ENCODE measurements around the gene SLC16A4.

DNA sequence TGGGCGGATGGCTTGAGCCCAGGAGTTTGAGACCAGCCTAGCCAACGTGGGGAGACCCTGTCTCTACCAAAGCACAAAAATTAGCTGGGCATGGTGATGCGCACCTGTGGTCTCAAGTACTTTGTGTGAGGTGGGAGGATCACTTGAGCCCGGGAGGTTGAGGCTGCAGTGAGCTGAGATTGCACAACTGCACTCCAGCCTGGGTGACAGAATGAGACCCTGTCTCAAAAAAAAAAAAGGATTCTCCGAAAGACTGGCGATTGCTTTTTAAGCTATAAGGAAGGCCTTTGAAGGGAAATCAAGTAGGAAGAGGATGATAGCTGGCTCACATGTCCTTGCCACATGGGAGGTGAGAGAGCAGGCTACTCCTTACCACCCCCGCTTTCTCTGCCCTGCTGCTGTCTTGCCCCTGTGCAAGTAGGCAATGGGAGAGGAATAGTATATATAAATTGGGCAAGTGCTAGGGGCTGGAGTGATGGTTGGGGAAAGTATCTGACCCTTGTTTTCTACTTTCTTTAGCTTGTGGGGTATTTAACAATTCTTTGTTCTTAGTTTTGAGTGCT lies 20.4 kb upstream of the SLC16A4 start:
- TF ChIP-seq, protein P1, sequence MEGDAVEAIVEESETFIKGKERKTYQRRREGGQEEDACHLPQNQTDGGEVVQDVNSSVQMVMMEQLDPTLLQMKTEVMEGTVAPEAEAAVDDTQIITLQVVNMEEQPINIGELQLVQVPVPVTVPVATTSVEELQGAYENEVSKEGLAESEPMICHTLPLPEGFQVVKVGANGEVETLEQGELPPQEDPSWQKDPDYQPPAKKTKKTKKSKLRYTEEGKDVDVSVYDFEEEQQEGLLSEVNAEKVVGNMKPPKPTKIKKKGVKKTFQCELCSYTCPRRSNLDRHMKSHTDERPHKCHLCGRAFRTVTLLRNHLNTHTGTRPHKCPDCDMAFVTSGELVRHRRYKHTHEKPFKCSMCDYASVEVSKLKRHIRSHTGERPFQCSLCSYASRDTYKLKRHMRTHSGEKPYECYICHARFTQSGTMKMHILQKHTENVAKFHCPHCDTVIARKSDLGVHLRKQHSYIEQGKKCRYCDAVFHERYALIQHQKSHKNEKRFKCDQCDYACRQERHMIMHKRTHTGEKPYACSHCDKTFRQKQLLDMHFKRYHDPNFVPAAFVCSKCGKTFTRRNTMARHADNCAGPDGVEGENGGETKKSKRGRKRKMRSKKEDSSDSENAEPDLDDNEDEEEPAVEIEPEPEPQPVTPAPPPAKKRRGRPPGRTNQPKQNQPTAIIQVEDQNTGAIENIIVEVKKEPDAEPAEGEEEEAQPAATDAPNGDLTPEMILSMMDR (IDR thresholded peaks at IDR 0.05) = no peak
- TF ChIP-seq POLR2A (IDR thresholded peaks at IDR 0.05) = no peak
